Peyer's patch (tissue), 4 donors: ENCODE results near the gene ZBTB2.

Experiments used
- CTCF ChIP-seq, 6 experiments: fragments of 450-650 bp in 4 of 6; fragments of 200-600 bp in 2 of 6; sonication (generic) in 1 of 6; IDR thresholded peaks; one replicate each; pipeline ENCODE4 v1.5.1; 2017 to 2019; ENCODE audit warnings: antibody characterized with exemption in 6 of 6, mild to moderate bottlenecking in 3 of 6, moderate library complexity in 1 of 6
- POLR2A ChIP-seq, 2 donors: fragments of 450-650 bp; IDR thresholded peaks; one replicate each; pipeline ENCODE4 v1.5.1; 2017; ENCODE audit warnings: antibody characterized with exemption in 2 of 2, mild to moderate bottlenecking in 2 of 2, moderate library complexity in 2 of 2

GRCh38 chr6:151340219-151340978 is 51.0 kb downstream of the ZBTB2 start:
- TF ChIP-seq CTCF (IDR thresholded peaks at IDR 0.05) (no peak), POLR2A (IDR thresholded peaks at IDR 0.05) (no peak)
